NCI-H187 treated with DMSO at 0.1 percent for 48 hours (cell line): ENCODE measurements around the gene AQR.
A peak's percentile ranks its signal among the peaks of the same experiment; 100 is the strongest.
"Not testable (repeated sequence)": the region's sequence is repeated elsewhere in the genome, so short reads cannot be mapped to it uniquely, and the experiment has no call there.

ENCODE experiments used
- DNase-seq: peaks from one replicate; lab custom pipeline; 2025; lab: John Stamatoyannopoulos, UW

The AQR gene

DNA sequence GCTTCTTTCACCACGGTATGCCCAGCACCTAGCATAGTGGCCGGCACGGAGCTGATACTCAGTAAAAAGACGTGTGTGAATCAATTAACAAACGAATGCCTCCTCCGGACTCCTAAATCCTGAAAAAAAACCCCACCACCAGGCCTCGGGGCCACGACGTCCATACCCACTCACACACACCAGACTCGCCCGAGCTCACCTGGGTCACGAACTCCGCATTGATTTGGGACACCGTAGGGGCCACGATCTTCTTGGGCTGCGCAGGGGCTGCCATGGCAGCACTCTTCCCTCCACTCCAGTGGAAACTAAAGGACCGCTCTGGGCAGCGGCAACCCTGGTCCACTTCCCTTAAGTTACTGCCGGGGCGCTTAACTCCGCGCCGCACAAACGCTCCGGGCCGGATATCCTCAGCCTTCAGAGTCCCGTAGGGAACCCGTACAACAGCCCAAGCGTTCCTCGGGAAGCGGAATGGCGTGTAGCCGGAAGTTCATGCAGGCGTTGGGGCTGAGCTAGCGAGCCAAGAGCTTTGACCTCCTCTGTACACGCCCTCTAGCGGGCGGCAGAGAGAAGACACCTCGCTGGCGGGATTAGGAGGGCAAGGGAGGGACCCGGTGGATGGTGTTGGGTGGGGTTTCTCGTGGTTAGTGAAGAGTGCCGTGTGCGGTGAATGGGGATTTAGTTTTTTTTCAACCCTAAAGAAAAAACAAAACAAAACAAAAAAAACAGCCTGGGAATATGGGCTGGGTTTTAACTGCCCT is at the start of gene AQR:
Gene AQR (minus strand): TSS at position 403 of the 758 bp plus-strand sequence. CDS start 129 bp downstream, at position 274.
- peak; percentile 56 for DNase-seq

DNA sequence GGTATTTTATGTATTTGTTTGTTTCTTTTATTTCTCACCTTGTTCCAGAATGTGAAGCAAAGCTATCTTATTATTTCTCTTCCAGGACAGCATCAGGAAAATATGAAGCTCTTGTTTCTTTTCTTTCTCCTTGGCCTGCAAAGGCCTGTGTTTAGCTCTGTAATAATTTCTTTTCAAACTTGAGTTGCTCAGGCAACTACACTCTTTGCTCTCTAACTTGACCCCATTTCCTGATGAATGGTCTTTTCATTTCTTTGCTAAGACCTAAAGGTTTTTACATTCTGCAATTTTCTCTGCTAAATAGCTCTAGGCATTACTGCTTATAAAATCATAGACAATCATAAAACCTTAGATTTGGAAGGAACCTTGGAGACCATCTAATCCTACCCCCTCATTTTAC is 44.7 kb upstream of the AQR start:
- no peak for DNase-seq

DNA sequence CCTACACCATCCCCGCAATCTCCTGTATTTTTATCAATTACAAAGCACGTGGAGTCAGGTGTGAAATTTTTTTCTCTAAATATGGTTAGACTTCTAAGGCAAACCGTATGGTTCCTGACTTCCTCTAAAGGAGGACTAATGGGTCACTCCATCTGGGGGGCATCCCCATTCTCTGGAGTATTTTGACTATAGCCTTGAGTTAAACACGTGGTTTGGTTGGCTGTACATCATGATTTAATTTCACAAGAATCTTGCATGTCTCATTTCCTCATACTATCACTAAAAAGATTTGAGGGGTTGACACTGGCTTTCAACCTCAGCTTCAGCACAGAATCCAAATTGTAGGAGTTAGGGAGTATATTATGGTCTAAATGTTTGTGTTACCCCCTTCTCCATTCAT is 43.8 kb upstream of the AQR start:
- no peak for DNase-seq

DNA sequence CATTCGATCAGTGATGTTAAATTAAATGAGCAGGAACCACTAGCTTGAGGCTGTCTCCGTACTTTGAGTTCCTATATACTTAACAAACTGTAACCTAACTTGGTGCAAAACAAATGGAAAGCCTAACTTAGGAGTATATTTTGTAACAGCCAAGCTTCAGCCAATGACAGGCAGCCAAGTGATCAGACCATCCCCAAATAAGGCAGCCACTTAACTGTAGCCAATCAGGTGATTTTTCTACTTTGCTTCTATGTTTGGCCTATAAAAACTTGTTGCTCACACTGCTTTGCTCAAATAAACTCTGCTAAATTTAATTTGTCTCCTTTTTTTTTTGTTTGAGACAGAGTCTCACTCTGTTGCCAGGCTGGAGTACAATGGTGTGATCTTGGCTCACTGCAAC is 37.9 kb upstream of the AQR start:
- no peak for DNase-seq

DNA sequence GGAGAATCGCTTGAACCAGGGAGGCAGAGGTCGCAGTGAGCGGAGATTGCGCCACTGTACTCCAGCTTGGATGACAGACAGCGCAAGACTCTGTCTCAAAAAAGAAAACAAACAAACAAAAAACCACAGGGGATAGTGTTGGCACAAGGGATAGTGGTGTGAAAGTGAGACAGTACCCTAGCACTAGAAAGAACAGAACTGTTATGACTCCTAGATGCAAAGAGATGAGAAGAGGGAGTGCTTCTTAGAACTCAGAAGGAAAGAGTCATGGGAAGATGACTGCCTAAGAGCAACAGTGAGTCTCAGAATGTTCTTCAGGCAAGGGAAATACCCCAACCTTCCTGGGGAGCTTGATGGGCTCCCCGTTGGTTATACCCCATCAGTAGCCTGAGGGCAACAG is 36.4 kb upstream of the AQR start:
- DNase-seq, result no peak

DNA sequence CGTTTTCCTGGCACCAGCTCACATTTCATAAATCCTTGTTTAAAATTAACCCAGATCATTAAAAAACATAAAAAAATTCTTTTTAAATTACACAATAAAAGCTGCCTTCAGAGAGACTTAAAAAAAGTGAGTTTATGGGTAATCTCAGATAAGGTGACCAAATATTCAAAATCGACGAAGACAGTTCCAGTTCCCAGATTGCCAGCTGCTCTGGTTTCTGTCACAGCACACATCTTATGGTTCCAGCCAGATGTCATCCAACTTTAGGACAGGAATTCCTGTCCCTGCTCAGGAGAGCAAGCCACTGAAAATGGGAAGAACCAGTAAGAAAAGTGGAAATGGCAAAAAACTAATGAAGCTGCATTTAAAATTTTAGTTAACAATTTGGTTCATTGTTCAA is 34.4 kb upstream of the AQR start:
- DNase-seq, result no peak

DNA sequence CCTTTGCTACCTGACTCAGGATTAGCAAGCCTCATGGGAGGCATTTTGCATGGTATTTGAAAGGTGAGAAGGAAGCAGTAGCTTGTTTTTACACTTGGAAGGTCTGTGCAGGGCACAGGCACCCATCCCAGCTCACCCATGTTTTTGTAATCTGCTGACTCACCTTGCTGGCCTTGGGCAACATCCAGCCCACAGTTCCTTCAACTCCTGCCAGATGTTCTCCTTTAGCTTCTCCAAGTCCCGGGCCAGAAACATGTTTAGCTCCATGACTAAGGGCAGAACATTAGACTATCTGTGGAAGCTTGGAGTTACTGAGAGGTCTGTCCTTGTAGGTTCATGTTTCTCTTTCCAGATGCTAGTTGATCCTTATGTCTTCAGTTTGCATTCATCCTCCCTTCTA is 31.0 kb upstream of the AQR start:
- DNase-seq, result no peak

DNA sequence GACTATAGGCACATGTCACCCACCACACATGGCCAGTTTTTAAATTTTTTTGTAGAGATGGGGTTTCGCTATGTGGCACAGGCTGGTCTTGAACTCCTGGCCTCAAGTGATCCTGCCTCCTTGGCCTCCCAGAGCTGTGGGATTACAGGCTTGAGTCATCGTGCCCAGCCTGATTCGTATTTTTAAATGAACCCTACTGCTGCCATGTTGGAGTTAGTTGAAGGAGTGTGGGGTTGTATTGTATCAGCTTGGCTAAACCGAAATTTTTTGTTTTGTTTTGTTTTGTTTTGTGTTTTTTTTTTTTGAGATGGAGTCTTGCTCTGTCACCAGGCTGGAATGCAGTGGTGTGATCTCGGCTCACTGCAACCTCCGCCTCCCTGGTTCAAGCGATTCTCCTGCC is 30.4 kb upstream of the AQR start:
- DNase-seq, result no peak

DNA sequence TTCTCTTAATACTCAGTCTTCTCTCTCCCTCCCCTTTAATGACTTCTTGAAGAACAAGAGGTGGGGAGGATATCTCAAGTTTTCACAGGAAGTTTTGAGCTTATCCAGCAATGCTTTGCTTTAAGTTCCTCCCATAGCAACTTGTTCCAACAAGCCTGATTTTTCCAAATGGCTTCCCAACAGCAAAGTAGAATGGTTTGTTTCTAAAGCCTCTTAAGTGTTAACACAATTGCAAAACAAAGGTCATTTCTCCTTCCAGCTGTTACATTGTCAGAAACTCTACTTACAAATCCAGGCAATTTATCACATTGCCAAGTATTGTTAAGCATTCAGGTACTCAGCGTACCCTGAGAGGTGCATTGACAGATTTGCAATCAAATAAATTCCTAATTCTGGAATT is 25.4 kb upstream of the AQR start:
- no peak for DNase-seq

DNA sequence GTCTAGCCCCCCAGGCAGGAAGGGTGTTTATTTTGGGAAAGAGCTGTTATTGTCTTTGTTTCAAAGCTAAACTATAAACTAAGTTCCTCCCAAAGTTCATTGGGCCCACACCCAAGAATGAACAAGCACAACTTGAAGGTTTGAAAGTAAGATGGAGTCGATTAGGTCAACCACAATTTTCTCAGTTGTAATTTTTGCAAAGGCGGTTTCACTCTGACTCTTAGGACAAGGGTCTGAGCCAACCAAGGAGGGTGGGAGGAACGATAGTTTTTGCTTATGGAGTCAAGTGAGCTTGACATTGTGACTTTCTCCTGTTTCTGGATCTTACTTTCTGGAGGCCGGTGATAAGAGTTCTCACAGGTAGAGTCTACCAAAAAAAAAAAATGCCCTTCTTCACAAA is 24.3 kb upstream of the AQR start:
- DNase-seq, result no peak

DNA sequence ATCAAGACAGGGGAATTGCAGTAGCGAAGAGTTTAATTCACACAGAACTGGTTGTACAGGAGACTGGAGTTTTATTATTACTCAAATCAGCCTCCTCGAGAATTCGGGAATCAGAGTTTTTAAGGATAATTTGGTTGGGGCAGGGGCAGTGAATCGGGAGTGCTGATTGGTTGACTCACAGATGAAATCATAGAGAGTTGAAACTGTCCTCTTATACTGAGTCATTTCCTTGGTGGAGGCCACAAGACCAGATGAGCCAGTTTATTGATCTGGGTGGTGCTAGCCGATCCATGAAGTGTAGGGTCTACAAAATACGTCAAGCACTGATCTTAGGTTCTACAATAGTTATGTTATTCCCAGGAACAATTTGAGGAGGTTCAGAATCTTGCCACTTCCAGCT is 23.9 kb upstream of the AQR start:
- DNase-seq, result no peak

DNA sequence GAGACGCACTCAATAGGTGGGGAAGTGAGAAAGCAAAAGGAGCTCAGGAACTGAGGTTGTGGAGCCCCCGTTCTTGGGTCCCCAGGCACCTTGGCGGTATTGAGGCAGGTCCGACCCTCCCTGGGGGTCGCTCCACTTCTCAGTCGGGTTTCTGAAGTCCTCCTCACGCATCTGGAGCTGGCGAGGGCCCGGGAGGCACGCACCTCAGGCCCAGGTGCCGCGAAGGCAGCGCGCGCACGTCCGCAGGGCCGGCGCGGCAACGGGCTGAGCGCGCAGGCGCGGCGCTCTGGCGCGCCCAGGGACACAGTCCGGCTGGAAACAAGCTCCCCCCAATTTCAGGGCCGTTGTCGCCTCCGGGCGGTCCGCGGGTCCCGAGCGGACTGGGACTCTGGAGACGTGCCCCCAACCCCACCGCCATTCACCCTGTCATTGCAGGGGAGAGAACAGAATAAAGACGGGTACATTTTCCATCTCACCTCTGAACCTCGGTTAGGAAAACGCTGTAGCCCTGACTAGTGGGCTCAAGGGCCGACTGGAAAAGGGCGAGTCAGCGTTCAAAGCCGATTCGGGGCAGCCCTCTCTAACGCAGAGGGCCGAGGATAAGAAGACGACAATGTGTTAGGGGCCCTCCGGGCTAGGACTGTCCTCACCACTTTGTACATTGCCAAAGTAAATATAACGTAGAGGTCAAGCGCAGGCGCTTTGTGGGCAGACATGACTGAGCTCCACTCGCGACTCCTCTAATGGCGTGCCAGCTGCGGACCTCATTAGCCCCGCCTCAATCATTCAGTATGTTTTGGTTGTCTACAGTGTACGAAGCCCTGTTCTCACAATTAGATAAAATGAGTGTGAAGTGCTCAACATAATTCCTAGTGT is 18.7 kb upstream of the AQR start, which contains the start of gene ZNF770:
Gene ZNF770 (minus strand): TSS at position 261 of the 876 bp plus-strand sequence. CDS start 4,853 bp downstream, outside the sequence.
- no peak for DNase-seq

DNA sequence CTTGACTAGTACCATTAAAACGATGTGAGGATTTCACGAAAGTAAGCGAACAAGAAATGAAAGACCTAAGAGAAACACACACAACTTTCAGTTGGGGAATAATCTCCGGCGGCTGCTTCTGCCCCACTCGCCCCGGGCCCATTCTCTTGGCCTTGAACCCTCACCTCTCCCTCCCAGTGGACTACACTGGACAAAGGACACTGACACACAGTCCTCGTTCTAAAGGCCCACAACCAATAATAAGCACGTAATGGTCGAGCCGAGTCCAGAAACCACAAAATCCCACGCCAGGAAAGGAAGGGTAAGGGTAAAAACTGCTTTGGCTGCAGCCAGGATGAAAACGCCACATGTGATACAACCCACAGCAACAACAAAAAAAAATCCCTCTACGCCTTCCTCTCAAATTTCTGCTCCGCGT is 18.1 kb upstream of the AQR start:
- DNase-seq, result no peak

DNA sequence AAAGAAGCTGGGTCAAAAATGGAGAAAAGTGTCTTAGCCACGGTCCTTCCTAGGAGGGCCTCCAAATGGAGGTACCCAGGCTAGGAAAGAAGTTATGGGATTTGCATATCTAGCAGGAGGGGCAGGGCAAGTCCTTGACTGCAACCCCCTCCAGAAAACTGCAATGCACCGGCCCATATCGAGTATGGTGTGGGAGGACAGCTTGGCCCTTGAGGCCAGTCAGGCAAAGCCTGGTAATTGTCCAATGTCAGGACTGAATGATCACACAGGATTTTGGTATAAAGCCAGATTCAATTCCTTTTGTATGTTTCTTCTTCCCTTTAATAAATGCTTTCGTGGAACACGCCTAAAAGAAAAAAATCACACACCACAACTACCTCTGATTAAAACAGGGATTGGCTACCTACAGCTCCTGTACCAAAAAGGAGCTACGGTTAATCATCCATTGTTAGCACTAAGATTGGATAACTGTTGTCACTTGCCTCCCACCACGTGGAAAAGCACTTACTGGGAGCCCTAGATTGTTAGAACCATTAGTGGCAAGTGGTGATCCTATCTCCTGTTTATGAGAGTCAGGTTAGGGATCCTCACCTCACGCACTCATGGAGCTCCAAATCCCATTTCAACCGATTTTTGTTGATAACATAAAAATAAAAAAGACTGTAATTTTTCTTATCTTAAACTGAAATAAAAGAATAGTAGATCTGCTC is 17.4 kb upstream of the AQR start:
- no peak for DNase-seq

DNA sequence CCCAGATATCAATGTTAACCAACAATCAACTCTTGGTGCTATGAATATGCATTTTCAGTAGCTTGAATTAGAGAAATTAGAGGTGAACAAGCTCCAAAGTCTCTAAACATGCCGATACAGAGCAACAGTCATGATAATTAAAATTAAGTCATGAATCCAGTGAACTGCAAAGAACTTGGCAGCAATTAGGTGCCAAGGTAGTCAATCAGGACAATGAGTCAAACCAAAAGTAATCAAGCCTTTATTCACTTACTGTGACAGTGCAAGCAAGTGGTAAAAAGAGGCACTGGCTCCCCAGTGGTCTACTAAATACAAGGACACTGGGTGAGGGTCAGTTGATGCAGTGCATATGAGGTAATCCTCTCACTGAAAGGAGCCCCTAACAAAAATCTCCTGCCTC is 16.8 kb upstream of the AQR start:
- DNase-seq, result no peak

DNA sequence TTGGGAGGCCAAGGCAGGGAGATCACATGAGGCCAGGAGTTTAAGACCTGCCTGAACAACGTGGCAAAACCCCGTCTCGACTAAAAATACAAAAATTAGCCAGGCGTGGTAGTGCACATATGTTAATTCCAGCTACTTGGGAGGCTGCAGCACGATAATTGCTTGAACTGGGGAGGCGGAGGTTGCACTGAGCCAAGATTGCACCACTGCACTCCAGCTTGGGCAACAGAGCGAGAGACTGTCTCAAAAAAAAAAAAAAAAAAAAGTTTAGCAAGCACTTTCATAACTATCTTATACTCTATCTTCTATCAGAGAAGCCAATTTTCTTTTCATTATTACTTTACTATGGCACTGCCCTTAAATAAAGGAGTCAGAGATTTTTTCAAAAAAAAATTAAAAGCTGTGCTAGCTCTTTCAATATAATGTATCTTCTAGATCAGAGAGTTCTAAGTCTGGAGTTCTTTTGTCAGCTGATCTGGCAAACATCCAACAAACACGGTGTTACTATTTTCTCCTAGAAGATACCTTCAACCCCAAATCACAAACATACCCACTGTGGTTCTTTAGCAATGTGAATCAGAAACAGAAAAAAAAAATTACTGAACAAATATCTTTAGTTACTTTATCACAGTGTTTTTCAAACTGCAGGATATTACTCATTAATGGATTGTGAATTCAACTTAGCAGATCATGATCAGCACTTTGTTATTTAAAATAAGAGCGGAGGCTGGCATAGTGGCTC is 15.5 kb upstream of the AQR start:
- no peak for DNase-seq

DNA sequence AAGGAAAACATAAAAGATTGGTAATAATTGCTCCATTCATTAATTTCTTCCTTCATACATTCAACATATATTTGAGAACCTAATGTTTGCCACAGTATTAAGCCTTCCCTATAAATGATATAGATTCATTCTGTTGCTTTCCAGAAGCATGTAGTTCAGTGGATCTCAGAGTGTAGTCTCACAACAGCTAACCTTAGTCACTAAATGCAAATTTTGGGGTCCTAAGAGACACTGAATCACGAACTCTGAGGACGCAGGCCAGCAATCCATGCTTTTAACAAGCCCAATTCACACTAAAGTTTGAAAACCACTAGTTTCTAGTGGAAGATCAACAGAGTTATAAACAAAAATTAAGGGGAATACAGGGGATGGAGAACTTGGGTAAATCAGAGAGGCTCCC is 7.2 kb upstream of the AQR start:
- no peak for DNase-seq

DNA sequence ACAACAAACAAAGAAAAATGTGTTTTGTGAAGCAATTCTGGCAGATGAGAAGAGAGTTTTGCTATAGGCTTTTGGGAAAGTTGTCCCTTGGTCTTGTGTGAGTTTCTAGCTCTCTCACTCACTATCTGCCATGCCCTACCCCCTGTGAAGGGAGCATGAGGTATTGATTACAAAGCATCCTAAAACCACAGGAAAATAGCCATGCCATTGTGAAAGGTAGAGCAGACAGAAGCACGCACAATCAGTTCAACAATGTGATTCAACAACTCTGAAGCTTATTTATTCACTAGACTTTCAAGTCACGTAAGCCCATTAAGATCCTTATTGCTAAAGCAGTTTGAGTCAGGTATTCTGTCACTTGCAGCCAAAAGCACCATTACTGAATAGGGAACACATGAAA is 6.5 kb upstream of the AQR start:
- DNase-seq, result no peak

DNA sequence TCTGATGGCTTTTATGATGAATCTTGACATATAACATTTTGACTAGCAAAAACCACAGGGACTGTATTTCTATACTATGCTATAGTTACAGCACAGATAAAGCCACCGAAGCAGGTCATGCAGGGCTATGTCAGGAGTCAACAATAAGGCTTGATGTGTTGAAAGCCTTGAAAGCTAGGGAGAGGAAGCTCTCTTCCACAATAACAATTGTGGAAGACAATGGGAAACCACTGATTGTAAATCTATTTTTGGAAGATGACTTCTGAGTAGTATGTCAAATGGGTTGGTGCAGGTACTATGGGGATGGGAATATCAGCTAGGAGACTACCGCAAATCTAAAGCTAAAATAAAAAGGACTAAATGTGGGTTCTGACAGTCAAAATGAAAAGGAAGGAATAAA is 4.0 kb upstream of the AQR start:
- DNase-seq, result no peak

DNA sequence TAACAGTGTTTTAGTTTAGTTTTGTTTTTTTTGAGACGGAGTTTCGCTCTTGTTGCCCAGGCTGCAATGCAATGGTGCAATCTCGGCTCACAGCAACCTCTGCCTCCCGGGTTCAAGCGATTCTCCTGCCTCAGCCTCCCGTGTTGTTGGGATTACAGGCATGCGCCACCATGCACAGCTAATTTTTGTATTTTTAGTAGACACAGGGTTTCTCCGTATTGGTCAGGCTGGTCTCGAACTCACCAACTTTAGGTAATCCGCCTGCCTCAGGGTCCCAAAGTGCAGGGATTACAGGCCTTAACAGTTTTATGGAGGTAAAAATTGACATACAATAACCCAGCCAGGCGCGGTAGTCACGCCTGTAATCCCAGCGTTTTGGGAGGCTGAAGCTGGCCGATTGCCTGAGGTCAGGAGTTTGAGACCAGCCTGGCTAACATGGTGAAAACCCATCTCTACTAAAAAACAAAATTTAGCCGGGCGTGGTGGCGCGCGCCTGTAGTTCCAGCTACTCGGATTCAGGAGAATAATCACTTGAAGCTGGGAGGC is 629 bp upstream of the AQR start:
- not testable (repeated sequence) for DNase-seq

DNA sequence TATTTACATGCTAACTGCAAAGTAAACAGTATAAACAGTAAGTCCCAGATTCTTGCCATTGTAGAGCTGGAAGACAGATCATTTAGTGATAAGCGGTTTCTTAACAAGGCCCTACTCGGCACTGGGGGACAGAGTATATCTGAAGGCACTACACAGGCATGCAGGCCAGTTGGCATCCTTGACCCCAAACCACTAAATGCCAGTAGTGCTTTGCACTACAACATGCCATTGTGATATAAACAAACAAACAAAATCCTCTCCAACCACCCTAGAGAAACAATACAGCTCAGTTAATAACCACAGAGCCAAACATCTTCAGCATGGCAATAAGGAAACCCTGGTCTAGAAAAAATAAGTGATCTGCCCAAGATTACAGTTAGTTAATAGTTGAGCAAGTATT is 5.3 kb downstream of the AQR start:
- no peak for DNase-seq

DNA sequence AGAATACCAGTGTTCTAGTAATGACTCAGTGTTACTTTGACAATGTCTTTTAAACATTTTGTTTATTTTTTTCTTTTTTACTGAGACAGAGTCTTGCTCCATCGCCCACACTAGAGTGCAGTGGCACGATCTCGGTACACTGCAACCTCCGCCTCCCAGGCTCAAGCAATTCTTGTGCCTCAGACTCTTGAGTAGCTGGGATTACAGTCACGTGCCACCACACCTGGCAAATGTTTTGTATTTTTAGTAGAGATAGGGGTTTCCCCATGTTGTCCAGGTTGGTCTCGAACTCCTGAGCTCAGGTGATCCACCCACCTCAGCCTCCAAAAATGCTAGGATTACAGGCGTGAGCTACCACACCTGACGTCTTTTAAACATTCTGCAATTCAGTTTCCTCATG is 15.7 kb downstream of the AQR start:
- no peak for DNase-seq
